H1 (cell line): ENCODE results near the gene PRDX5. TPM values are rescaled to one million over a fixed set of nuclear protein-coding genes. Genes with fewer than 3 reads are reported as not detected.

ENCODE experiments used
- CTCF ChIA-PET: fragments of 300-600 bp; sonication (Branson Sonifier 250); formaldehyde crosslinking; loops from one replicate; lab custom pipeline; 2021; ENCODE audit not compliant: partially characterized antibody; lab: Charles Lee
- POLR2A ChIA-PET: fragments of 300-600 bp; sonication (Branson Sonifier 250); formaldehyde crosslinking; loops from one replicate; lab custom pipeline; 2021; ENCODE audit warnings: inconsistent platforms; ENCODE audit not compliant: partially characterized antibody; lab: Charles Lee
- DNase-seq, 2 experiments: peaks; one replicate each; pipeline versions ENCODE4 v3.0.0 to v3.0.0-alpha.2; 2010 to 2022; ENCODE audit warnings: low spot score in 2 of 2, low read depth in 1 of 2, mixed read lengths in 1 of 2
- FAIRE-seq: peaks from 2 replicates; lab custom pipeline; 2011; peaks lifted over from hg19 to GRCh38; lab: Jason Lieb, UNC
- H2AFZ ChIP-seq: 2 replicates; pipeline ENCODE4 v1.8.1; 2012; ENCODE audit warnings: low read length, inconsistent platforms
- H2AK5ac ChIP-seq: 2 replicates; pipeline ENCODE4 v1.6.1; 2013; ENCODE audit warnings: low read depth, low read length
- H2BK120ac ChIP-seq: replicated peaks from 2 replicates; pipeline ENCODE3; 2013; ENCODE audit warnings: low read depth, low read length, inconsistent platforms
- H2BK12ac ChIP-seq: 2 replicates; pipeline ENCODE4 v1.6.1; 2013; ENCODE audit warnings: low read depth, low read length
- H2BK15ac ChIP-seq: 2 replicates; pipeline ENCODE4 v1.6.1; 2013; ENCODE audit warnings: low read length
- H2BK20ac ChIP-seq: 2 replicates; pipeline ENCODE4 v1.6.1; 2013; ENCODE audit warnings: low read length
- H2BK5ac ChIP-seq: 2 replicates; pipeline ENCODE4 v1.6.1; 2013; ENCODE audit warnings: low read depth, low read length
- H3K14ac ChIP-seq: 2 replicates; pipeline ENCODE4 v1.6.1; 2013; ENCODE audit warnings: inconsistent platforms; ENCODE audit not compliant: insufficient read length
- H3K18ac ChIP-seq: 2 replicates; pipeline ENCODE4 v1.6.1; 2013; ENCODE audit warnings: low read length; ENCODE audit errors: extremely low read depth
- H3K23ac ChIP-seq: 2 replicates; pipeline ENCODE4 v1.6.1; 2013; ENCODE audit warnings: inconsistent platforms; ENCODE audit not compliant: insufficient read length
- H3K23me2 ChIP-seq: 2 replicates; pipeline ENCODE4 v1.6.1; 2013; ENCODE audit warnings: low read depth, low read length
- H3K27ac ChIP-seq: 2 replicates; pipeline ENCODE4 v1.6.1; 2011; ENCODE audit warnings: low read depth, low read length, inconsistent platforms
- H3K27me3 ChIP-seq, 4 experiments: replicated peaks in 1 of 4; 1 replicate in 1 of 4; 2 replicates in 3 of 4; pipeline versions ENCODE4 v1.6.1 to v1.8.1; 2011 to 2013; ENCODE audit warnings: low read length in 3 of 4, mild to moderate bottlenecking in 3 of 4, inconsistent platforms in 2 of 4, mixed read lengths in 2 of 4, moderate library complexity in 1 of 4; ENCODE audit not compliant: control insufficient read depth in 3 of 4, insufficient read depth in 3 of 4; ENCODE audit errors: extremely low read depth in 1 of 4
- H3K36me3 ChIP-seq, 4 experiments: 2 replicates each; pipeline versions ENCODE4 v1.6.1 to v1.8.1; 2011 to 2013; ENCODE audit warnings: mild to moderate bottlenecking in 4 of 4, low read length in 3 of 4, moderate library complexity in 2 of 4, control low read depth in 1 of 4, inconsistent platforms in 1 of 4; ENCODE audit not compliant: insufficient read depth in 4 of 4, control insufficient read depth in 2 of 4
- H3K4ac ChIP-seq: replicated peaks from 2 replicates; pipeline ENCODE3; 2013; ENCODE audit warnings: low read length, low read depth, mixed read lengths, inconsistent platforms; ENCODE audit not compliant: insufficient read length
- H3K4me1 ChIP-seq, 4 experiments: replicated peaks in 1 of 4; 1 replicate in 1 of 4; 2 replicates in 3 of 4; pipeline versions ENCODE4 v1.6.1 to v1.8.1; 2011 to 2013; ENCODE audit warnings: low read length in 3 of 4, inconsistent platforms in 2 of 4, mixed read lengths in 1 of 4; ENCODE audit not compliant: insufficient read depth in 4 of 4, control insufficient read depth in 3 of 4
- H3K4me2 ChIP-seq, 2 experiments: 2 replicates each; pipeline versions ENCODE4 v1.6.1 to v1.8.1; 2011 to 2013; ENCODE audit warnings: low read depth in 2 of 2, low read length in 2 of 2, control low read depth in 1 of 2, inconsistent platforms in 1 of 2, mild to moderate bottlenecking in 1 of 2; ENCODE audit not compliant: insufficient read depth in 1 of 2
- H3K4me3 ChIP-seq, 4 experiments: fragments of 200-600, 300-600 bp in 1 of 4; sonication (generic), shearing (Covaris generic), sonication (Bioruptor Twin) in 1 of 4; 2 replicates each; pipeline versions ENCODE4 v1.5.1 to v1.8.1; 2011 to 2016; ENCODE audit warnings: low read length in 4 of 4, low read depth in 3 of 4, control low read depth in 2 of 4, inconsistent platforms in 2 of 4, mild to moderate bottlenecking in 2 of 4, mixed read lengths in 1 of 4, moderate library complexity in 1 of 4; ENCODE audit not compliant: insufficient read depth in 2 of 4; ENCODE audit errors: extremely low read depth in 1 of 4
- H3K56ac ChIP-seq: replicated peaks from 2 replicates; pipeline ENCODE3; 2013; ENCODE audit warnings: low read depth, mild to moderate bottlenecking, mixed read lengths, low read length, inconsistent platforms; ENCODE audit not compliant: insufficient read length
- H3K79me1 ChIP-seq: 2 replicates; pipeline ENCODE4 v1.6.1; 2013; ENCODE audit warnings: low read depth, low read length, control low read depth
- H3K79me2 ChIP-seq, 2 experiments: 2 replicates each; pipeline versions ENCODE4 v1.6.1 to v1.8.1; 2012 to 2013; ENCODE audit warnings: low read length in 2 of 2, mild to moderate bottlenecking in 2 of 2, inconsistent platforms in 1 of 2; ENCODE audit not compliant: insufficient read depth in 2 of 2, control insufficient read depth in 1 of 2
- H3K9ac ChIP-seq, 4 experiments: replicated peaks in 1 of 4; 1 replicate in 1 of 4; 2 replicates in 3 of 4; pipeline versions ENCODE4 v1.6.1 to v1.8.1; 2011 to 2013; ENCODE audit warnings: low read depth in 3 of 4, low read length in 3 of 4, control low read depth in 2 of 4, mild to moderate bottlenecking in 2 of 4, moderate library complexity in 2 of 4, inconsistent platforms in 1 of 4; ENCODE audit errors: extremely low read depth in 1 of 4
- H3K9me3 ChIP-seq, 2 experiments: 2 replicates each; pipeline versions ENCODE4 v1.6.1 to v1.8.1; 2012 to 2013; ENCODE audit warnings: mild to moderate bottlenecking in 2 of 2, moderate library complexity in 2 of 2, control low read depth in 1 of 2, inconsistent platforms in 1 of 2, low read depth in 1 of 2, low read length in 1 of 2, mixed read lengths in 1 of 2; ENCODE audit not compliant: insufficient read depth in 2 of 2
- H4K20me1 ChIP-seq, 2 experiments: replicated peaks in 1 of 2; 2 replicates each; pipeline versions ENCODE3 to v1.8.1; 2011 to 2013; ENCODE audit warnings: inconsistent platforms in 2 of 2, low read length in 2 of 2, mild to moderate bottlenecking in 1 of 2; ENCODE audit not compliant: insufficient read depth in 2 of 2, control insufficient read depth in 1 of 2
- H4K5ac ChIP-seq: 2 replicates; pipeline ENCODE4 v1.6.1; 2013; ENCODE audit warnings: low read length, low read depth, mixed read lengths, inconsistent platforms; ENCODE audit not compliant: insufficient read length
- H4K8ac ChIP-seq: 2 replicates; pipeline ENCODE4 v1.8.0; 2013; ENCODE audit warnings: mild to moderate bottlenecking, moderate library complexity, low read length, inconsistent platforms; ENCODE audit not compliant: insufficient read depth; ENCODE audit errors: extremely low read depth
- H4K91ac ChIP-seq: replicated peaks from 2 replicates; pipeline ENCODE3; 2013; ENCODE audit warnings: low read length, mixed read lengths, inconsistent platforms; ENCODE audit not compliant: insufficient read length
- CTBP2 ChIP-seq: IDR thresholded peaks from 2 replicates; pipeline ENCODE4 v1.7.0; 2011; ENCODE audit warnings: borderline replicate concordance, mild to moderate bottlenecking, moderate library complexity, mixed read lengths, low read length; ENCODE audit not compliant: insufficient read depth, insufficient read length
- SP2 ChIP-seq: IDR thresholded peaks from 2 replicates; pipeline ENCODE4 v1.6.1; 2012; ENCODE audit warnings: mild to moderate bottlenecking, low read length, inconsistent platforms
- WGBS, 2 experiments: shearing (Covaris generic) in 1 of 2; methylation state at CpG; one replicate each; pipeline versions ENCODE4 v1.1.6 to v1.1.7; 2013 to 2015; ENCODE audit warnings: low lambda C conversion rate in 2 of 2, mixed read lengths in 2 of 2, inconsistent platforms in 1 of 2, low coverage in 1 of 2, missing lambda C conversion rate in 1 of 2; ENCODE audit not compliant: insufficient replicate concordance in 2 of 2, insufficient coverage in 1 of 2, insufficient read length in 1 of 2; ENCODE audit errors: extremely low coverage in 1 of 2, missing lambda C conversion rate in 1 of 2; 5-methylcytosine and 5-hydroxymethylcytosine counted together
- microRNA counts: library from miRNA; unstranded; fragments of <30 nt; microRNA quantifications from one replicate; lab custom pipeline; 2015
- microRNA-seq, 2 experiments: library from miRNA; unstranded; fragments of <30 nt; microRNA quantifications; one replicate each; pipeline versions ENCODE4 to v1.2.0, GENCODE V29; 2016 to 2020; ENCODE audit warnings: borderline microRNAs expressed in 2 of 2, borderline number of aligned reads in 2 of 2, borderline replicate concordance in 1 of 2
- polyA plus RNA-seq, 7 experiments: library from polyadenylated mRNA; depleted of rRNA in 3 of 7; stranded (reverse) in 5 of 7; unstranded in 2 of 7; fragments of >200 nt in 5 of 7; fragments of 200-250 nt in 2 of 7; gene quantifications; 1 replicate in 5 of 7; 2 replicates in 1 of 7; 4 replicates in 1 of 7; pipeline versions ENCODE4 v1.2.1 to v1.2.3, GENCODE V29; 2011 to 2013; ENCODE audit warnings: missing spikeins in 2 of 7, mixed read lengths in 2 of 7
- small RNA-seq: library from polyadenylated mRNA; stranded (forward); fragments of <200 nt; extraction: miRNeasy Mini kit (QIAGEN cat#:217004); gene quantifications from one replicate; pipeline ENCODE3, GENCODE V24; 2013; ENCODE audit not compliant: insufficient read depth
- total RNA-seq: library from RNA; stranded (reverse); fragmentation: NEBNext Ultra II Directional; extraction: Animal tissue kit (Norgen Biotek cat#: 25700); gene quantifications from 2 replicates; pipeline ENCODE4 v1.2.1, GENCODE V29; 2021

Gene PRDX5
- total and polyA plus RNA-seq, 2 of the 8 experiments (the other 6 are each of a cell fraction or from before 2014, with no cell fraction given), result 201 to 582 TPM

- CTCF ChIA-PET, result interaction anchor here (0.6 to 8.3 kb wide), 7 partner anchors 9 to 1509 kb away, joined by 3 to 80 read pairs (median 5); no protein-coding TSS in a partner anchor
- TF ChIP-seq SP2 (no peak), CTBP2 (no peak)
- H3K23ac ChIP-seq, result no peak overlapping the region
- H2BK120ac ChIP-seq, result no peak overlapping the region
- no peak overlapping the region for H2BK15ac ChIP-seq
- no peak overlapping the region for H2BK20ac ChIP-seq
- no peaks in the 10 kb centered on the region for H3K79me1 ChIP-seq
- no peak overlapping the region for H3K27ac ChIP-seq
- H3K79me2 ChIP-seq, result no peaks in the 10 kb centered on the region
- H3K23me2 ChIP-seq, result no peaks in the 10 kb centered on the region; the same call in 1 of the 2 replicates
- H3K4me1 ChIP-seq, result peaks cover 0 to 5% (median 2%) of the 10 kb centered on the region in 4 experiments; a peak in 4 of 7 replicates
- no peaks in the 10 kb centered on the region for H4K20me1 ChIP-seq
- H3K9ac ChIP-seq, result no peak overlapping the region
- H3K4me2 ChIP-seq, result no peak overlapping the region
- no peak overlapping the region for H3K4me3 ChIP-seq
- no peak overlapping the region for H2BK12ac ChIP-seq
- H3K9me3 ChIP-seq, result no peaks in the 10 kb centered on the region
- DNase-seq (no peak), FAIRE-seq (no peak)
- no peak overlapping the region for H3K18ac ChIP-seq
- POLR2A ChIA-PET, result interaction anchor here (2.9 kb wide), 1 partner anchor 12 kb away, joined by 14 read pairs; the partner anchor contains the start of gene RPS6KA4
- no peak overlapping the region for H3K4ac ChIP-seq
- no peak overlapping the region for H2AFZ ChIP-seq
- 80% methylated on average over 9 of the region's 22 CpGs; no CpG with 5 or more reads in 1 of the 2 experiments for WGBS, 2 experiments
- no peak overlapping the region for H2BK5ac ChIP-seq
- H3K56ac ChIP-seq, result no peak overlapping the region
- no peaks in the 10 kb centered on the region for H3K27me3 ChIP-seq
- peak overlapping the region; percentile 51; the same call in 1 of the 2 replicates for H4K8ac ChIP-seq
- H3K14ac ChIP-seq, result no peak overlapping the region
- no peak overlapping the region for H4K91ac ChIP-seq
- no peak overlapping the region for H4K5ac ChIP-seq
- H3K36me3 ChIP-seq, result peaks cover 0 to 14% (median 0%) of the 10 kb centered on the region in 4 experiments; a peak in 3 of 8 replicates
- H2AK5ac ChIP-seq, result no peak overlapping the region
Observed at GRCh38 chr11:64371201-64371600, 53.3 kb downstream of the PRDX5 start.

MicroRNA genes within 50 kb of the gene (microRNA counts, 767-probe panel; counts per million panel counts)
- microRNA hsa-miR-1237 (lab: Ali Mortazavi, UCI), result 879 counts per million, percentile 95 among the panel's probes with 10 or more counts

Small RNA genes lying within 50 kb of the gene (microRNA-seq; reads per million reads assigned to microRNA genes)
- gene MIR1237, result 0 to 0.61 reads per million in 2 experiments
- 0 to 0.20 reads per million in 2 experiments for gene MIR7155

Small RNA genes lying within 50 kb of the gene (small RNA-seq; reads per million reads assigned to genes)
- 0.86 reads per million for gene MIR1237
- not detected for gene MIR7155
- gene RF00019, result not detected

Other genes with a start within 250 kb of the PRDX5 start
- 19.5 and 19.6 TPM in 2 replicates for gene MACROD1, start 152.0 kb upstream of the PRDX5 start, total RNA-seq
- 34.1 and 107 TPM in 2 replicates for gene MACROD1, start 152.0 kb upstream of the PRDX5 start, polyA plus RNA-seq (2011; rRNA removed)
- gene STIP1, start 131.9 kb upstream of the PRDX5 start, total RNA-seq, result 316 and 329 TPM in 2 replicates
- 140 and 151 TPM in 2 replicates for gene STIP1, start 131.9 kb upstream of the PRDX5 start, polyA plus RNA-seq (2011; rRNA removed)
- gene FERMT3, start 111.4 kb upstream of the PRDX5 start, total RNA-seq, result 1.4 and 2.7 TPM in 2 replicates
- gene FERMT3, start 111.4 kb upstream of the PRDX5 start, polyA plus RNA-seq (2011; rRNA removed), result 3.7 and 5.9 TPM in 2 replicates
- 34.5 and 39.7 TPM in 2 replicates for gene TRPT1, start 91.9 kb upstream of the PRDX5 start, total RNA-seq
- 74.6 and 102 TPM in 2 replicates for gene TRPT1, start 91.9 kb upstream of the PRDX5 start, polyA plus RNA-seq (2011; rRNA removed)
- 43.4 and 51.5 TPM in 2 replicates for gene NUDT22, start 91.8 kb upstream of the PRDX5 start, total RNA-seq
- gene NUDT22, start 91.8 kb upstream of the PRDX5 start, polyA plus RNA-seq (2011; rRNA removed), result 69.0 and 97.1 TPM in 2 replicates
- 14.6 and 17.8 TPM in 2 replicates for gene DNAJC4, start 87.6 kb upstream of the PRDX5 start, total RNA-seq
- 31.0 and 34.0 TPM in 2 replicates for gene DNAJC4, start 87.6 kb upstream of the PRDX5 start, polyA plus RNA-seq (2011; rRNA removed)
- 46.1 and 49.6 TPM in 2 replicates for gene VEGFB, start 83.5 kb upstream of the PRDX5 start, total RNA-seq
- 9.3 and 11.4 TPM in 2 replicates for gene VEGFB, start 83.5 kb upstream of the PRDX5 start, polyA plus RNA-seq (2011; rRNA removed)
- 41.7 and 43.2 TPM in 2 replicates for gene FKBP2, start 77.0 kb upstream of the PRDX5 start, total RNA-seq
- gene FKBP2, start 77.0 kb upstream of the PRDX5 start, polyA plus RNA-seq (2011; rRNA removed), result 52.5 and 67.3 TPM in 2 replicates
- 418 and 419 TPM in 2 replicates for gene PPP1R14B, start 71.2 kb upstream of the PRDX5 start, total RNA-seq
- gene PPP1R14B, start 71.2 kb upstream of the PRDX5 start, polyA plus RNA-seq (2011; rRNA removed), result 265 and 351 TPM in 2 replicates
- 104 TPM in 2 replicates for gene PLCB3, start 66.6 kb upstream of the PRDX5 start, total RNA-seq
- 47.2 and 70.6 TPM in 2 replicates for gene PLCB3, start 66.6 kb upstream of the PRDX5 start, polyA plus RNA-seq (2011; rRNA removed)
- 23.1 and 25.3 TPM in 2 replicates for gene BAD, start 33.5 kb upstream of the PRDX5 start, total RNA-seq
- 33.7 and 38.4 TPM in 2 replicates for gene BAD, start 33.5 kb upstream of the PRDX5 start, polyA plus RNA-seq (2011; rRNA removed)
- gene GPR137, start 32.3 kb upstream of the PRDX5 start, total RNA-seq, result 36.8 and 37.8 TPM in 2 replicates
- 36.2 and 55.5 TPM in 2 replicates for gene GPR137, start 32.3 kb upstream of the PRDX5 start, polyA plus RNA-seq (2011; rRNA removed)
- gene KCNK4, start 26.8 kb upstream of the PRDX5 start, total RNA-seq, result 0.19 TPM in 1 of 2 replicates, not detected in the other
- not detected in 2 replicates for gene KCNK4, start 26.8 kb upstream of the PRDX5 start, polyA plus RNA-seq (2011; rRNA removed)
- not detected in 2 replicates for gene CATSPERZ, start 17.8 kb upstream of the PRDX5 start, total RNA-seq
- gene CATSPERZ, start 17.8 kb upstream of the PRDX5 start, polyA plus RNA-seq (2011; rRNA removed), result 0.77 and 1.1 TPM in 2 replicates
- 36.1 and 37.0 TPM in 2 replicates for gene ESRRA, start 12.6 kb upstream of the PRDX5 start, total RNA-seq
- 18.2 and 20.9 TPM in 2 replicates for gene ESRRA, start 12.6 kb upstream of the PRDX5 start, polyA plus RNA-seq (2011; rRNA removed)
- gene TRMT112, start 562 bp upstream of the PRDX5 start, total RNA-seq, result 300 and 326 TPM in 2 replicates
- 650 and 707 TPM in 2 replicates for gene TRMT112, start 562 bp upstream of the PRDX5 start, polyA plus RNA-seq (2011; rRNA removed)
- 11.2 and 12.5 TPM in 2 replicates for gene CCDC88B, start 22.1 kb downstream of the PRDX5 start, total RNA-seq
- gene CCDC88B, start 22.1 kb downstream of the PRDX5 start, polyA plus RNA-seq (2011; rRNA removed), result 5.9 and 7.9 TPM in 2 replicates
- gene RPS6KA4, start 41.0 kb downstream of the PRDX5 start, total RNA-seq, result 12.6 and 13.2 TPM in 2 replicates
- 8.2 and 12.1 TPM in 2 replicates for gene RPS6KA4, start 41.0 kb downstream of the PRDX5 start, polyA plus RNA-seq (2011; rRNA removed)
- not detected in 2 replicates for gene SLC22A11, start 237.8 kb downstream of the PRDX5 start, total RNA-seq
- gene SLC22A11, start 237.8 kb downstream of the PRDX5 start, polyA plus RNA-seq (2011; rRNA removed), result 0.05 TPM in 1 of 2 replicates, not detected in the other